HG03139 (cell line): ENCODE measurements around the gene ANKRD23.

Experiments used
- ATAC-seq: cut with Tn5 transposase; IDR thresholded peaks from one replicate; pipeline ENCODE4 v1.9.1; 2021; ENCODE audit not compliant: unreplicated experiment

Gene ANKRD23

DNA sequence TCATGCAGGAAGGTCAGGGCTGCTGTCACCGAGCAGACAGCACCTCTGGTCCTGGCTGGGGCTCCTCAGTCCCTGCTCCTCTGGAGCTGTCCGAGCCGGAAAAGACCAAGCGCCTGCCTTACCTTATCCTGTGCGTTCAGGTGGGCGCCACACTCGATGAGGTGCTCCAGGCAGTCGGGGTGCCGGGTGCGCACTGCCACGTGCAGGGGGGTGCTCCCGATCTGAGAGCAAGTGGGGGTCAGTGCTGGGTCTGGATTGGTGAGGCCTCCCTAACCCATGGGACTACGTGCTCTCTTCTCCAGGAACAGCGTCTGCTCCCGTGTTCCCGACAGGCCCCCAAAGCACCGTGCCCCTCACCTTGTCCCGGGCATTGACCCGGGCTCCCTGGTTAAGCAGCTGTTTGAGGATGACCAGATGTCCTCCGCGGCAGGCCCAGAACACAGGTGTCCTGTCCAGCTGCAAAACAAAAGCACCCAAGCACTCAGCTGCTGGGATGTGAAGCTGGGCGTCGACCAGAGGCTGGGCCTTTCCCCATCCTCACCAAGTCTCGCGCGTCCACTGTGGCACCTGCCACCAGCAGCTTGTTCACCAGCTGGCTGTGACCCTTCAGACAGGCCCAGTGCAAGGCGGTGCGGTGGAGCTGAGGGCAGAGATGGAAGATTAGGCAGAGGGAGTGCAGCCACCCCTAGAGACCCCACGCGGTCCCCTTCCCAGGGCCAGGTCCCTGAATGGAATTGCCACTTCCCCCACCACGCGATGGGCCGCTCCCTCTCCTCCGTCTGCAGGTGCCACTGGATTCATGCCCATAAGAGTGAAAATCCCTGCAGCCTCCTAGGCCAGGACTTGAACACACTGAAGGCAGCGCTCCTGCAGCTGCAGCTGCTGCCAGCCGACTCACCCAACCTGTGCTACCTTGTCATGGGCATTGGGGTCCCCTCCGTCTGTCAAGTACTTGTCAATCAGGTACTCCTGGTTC is 3.7 kb downstream of the ANKRD23 start:
- no peak for ATAC-seq

DNA sequence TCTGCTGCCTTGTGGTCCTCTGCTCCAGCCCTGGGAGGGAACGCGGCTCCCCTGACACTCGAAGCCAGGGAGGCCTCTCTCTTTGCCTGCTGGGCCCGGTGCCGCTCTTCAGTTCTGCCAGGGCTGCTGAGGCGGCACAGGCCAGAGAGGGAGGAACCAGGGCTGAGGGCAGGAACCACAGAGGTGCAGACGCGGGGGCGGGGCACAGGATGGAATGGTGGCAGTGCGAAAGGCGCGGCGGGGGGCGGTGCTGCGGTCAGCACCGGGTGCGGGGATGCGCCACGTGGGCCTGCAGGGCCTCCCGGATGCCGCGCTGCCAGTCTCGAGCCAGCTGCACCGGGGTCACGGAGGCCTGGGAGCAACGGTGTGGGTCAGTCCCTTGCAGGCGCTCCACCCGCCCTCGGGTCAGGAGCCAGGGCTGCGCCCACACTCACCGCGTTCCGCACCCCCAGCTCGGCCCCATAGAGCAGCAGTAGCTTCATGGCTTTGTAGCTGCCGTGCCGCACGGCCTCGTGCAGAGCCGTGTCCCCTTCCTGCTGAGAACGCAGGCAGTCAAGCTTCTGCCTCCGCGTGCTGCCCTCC is 4.4 kb downstream of the ANKRD23 start:
- no peak for ATAC-seq

DNA sequence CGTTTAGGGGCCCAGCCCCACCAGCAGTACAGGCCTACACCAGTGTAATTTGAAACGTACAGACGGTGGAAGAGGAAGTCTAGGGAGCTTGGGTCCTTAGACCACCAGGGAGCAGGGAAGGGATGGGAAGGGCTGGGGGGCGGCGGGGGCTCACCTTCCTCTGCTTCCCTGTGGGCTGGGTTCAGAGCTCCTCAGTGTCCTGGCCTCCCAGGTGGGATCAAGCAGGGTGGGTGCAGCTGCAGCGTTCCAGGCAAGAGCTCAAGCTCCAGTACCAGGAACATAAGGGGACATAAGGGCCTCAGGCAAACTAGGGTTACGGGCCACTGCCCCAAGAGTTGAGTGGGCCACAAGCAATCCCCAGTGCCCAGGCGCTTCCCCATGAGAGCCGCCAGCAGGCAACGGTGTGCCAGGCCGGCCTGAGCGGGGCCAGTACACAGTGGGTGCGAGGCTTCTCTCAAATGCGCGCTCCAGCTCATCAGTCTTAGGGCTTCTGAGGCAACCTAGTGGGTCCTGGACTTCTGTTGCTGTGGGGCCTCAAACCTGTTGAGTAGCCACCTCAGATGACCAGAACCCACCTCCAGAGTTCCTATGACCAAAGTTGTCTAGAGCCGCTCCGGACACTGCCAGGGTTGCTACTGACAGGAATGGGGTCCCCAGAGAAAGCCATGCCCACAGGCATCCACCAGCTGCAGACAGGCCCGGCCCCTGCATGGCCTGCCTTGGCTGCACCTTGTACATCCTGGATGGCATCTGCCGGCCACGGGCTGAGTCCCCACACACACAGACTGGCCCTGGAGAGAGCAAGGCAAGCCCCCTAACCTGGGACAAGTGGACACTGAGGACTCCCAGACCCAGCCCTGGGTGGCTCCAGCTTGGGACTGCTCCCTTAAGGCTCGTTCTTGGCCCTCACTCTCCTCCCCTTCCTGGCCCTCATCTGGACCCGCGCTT is 5.2 kb downstream of the ANKRD23 start:
- ATAC-seq = no peak

DNA sequence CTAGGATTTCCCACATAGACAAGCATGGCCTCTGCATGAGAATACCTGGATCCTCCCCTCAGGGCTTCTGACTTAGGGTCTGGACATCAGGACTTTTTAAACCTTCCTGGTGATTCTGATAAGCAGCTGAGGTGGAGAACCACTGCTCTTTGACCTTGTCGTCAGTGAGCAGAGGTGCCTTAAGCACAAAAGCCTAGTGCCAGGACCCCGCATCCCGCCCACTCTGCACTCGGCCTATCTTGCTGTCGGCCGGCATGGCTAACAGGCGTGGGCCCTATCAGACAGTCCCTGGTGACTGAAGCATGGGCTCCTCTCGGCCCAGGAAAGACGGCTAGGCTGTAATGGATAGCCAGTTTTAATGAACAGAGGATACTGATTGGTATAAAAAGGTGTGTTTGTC is 6.2 kb downstream of the ANKRD23 start:
- no peak for ATAC-seq

DNA sequence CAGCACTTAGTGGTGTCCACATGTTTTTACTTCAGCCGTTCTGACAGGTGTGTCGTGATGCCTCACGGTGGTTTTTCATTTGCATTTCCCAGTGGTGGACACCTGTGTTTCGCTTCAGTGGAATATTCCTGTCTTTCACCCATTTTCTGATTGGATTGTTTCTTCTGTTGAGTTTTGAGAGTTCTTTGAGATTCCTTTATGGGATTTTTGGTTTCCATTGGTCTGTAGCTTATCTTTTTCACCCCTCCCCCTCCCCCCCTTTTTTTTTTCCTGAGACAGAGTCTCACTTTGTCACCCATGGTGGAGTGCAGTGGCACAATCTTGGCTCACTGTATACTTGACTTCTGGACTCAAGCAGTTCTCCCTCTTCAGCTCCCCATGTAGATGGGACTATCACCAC is 8.0 kb downstream of the ANKRD23 start:
- no peak for ATAC-seq

DNA sequence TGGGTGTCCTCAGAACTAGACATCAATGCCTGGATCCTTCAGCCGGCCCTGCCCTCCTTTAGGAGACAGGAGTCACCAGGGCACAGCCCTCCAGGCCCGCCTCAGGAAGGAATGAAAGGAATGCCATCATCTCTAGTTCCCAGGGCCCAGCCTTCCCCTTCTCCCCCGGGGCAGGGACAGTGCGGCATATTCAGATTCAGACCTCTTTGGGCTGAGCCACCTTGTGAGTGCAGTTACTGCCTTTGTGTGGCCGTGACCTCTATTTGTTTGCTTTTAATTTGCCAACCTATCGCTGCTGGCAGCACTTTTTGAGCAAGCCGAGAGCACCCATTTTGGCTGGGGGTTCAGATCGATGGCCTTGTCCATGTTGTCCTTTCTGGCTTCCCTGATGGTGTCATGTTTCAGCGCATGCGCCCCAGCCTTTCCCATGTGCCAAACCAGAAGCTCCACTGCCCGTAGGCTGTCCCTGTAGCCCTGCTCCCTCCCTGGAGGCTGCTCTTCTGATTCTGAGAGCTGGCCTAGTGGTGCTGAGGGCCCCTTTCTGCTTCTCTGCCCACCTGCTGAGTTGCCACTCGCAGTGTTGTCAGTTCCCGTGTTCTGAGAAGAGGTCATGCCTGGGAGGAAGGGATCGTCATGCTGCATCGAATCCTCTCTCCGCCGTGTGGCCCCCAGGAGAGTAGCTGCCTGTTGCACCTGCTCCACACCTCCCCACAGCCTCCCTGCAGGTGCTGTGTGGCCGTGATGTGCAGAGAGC is 10.9 kb downstream of the ANKRD23 start:
- ATAC-seq = no peak

DNA sequence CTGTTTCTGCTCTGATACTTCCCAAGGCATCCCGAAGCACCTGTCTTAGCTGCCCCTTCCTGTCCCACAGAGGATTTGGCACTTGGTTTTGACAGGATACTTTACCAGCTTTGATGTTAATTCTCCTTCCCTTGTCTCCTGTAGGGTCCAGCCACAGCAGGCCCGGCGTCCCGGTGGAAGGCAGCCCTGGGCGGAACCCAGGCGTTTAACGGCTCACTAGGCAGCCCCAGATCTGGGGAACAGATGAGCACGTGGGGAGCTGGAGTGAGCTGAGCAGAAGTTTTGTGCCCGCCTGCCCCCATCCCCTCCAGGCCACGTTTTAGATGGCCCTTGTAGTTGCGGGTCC is 11.4 kb downstream of the ANKRD23 start:
- ATAC-seq = no peak

DNA sequence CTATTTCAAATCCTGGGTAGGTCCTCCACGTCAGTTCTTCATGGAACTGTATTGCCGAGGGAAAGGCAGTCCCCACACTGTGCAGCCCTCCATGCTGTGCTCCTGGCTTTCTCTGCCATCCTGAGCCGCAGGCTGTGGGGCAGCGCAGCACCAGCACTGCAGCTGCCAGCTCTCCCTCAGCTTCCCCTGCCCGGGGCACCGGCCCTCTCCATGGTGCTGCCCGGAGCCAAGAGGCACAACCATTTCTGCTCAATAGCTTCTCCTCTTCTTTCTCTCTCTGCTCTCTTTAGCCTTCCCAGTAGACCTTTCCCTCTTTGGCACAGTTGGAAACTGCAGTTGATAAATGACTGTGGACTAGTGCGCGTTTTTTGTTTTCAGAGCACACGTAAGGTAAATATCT is 12.1 kb downstream of the ANKRD23 start:
- no peak for ATAC-seq

DNA sequence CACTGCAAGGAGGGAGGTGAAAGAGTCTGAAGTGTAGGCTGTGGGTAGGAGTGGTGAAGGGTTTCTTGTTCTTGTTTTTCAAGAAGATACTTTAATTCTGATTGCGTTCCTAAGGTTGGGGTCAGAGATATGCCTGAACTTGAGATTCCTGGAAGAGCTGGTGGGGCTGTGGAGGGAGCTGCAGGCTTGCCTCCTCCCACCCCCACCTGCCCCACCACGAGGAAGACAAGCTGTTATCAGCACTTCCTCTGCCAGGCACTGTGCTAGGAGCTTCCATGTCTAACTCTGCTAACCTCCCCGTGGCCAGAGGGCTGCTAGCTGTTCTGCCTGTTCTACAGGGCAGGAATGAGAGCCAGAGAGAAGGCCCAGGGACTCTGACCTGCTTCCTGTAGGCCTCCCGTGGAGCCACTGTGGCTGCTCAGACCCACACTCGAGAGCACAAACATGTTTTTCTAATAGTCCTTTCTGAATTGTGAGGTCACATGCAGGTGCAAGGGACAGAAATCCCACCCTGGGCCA is 13.7 kb downstream of the ANKRD23 start:
- ATAC-seq = no peak

DNA sequence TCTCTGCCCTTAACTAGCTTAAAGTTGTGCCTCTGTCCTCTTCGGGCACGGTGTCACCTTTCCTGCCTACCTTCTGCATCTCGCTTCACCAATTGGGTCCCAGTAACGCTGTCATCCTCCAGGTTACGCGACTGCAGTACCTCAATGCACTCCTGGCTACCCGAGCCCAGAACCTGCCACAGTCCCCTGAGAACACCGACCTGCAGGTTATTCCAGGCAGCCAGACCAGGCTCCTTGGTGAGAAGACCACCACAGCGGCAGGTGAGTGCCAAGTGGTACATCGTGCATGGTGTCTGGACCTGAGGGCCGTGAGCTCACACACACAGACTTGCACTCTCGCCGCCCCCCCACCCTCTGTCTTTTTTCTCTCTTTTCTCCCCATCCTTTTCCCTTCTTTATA is 14.9 kb downstream of the ANKRD23 start:
- no peak for ATAC-seq

DNA sequence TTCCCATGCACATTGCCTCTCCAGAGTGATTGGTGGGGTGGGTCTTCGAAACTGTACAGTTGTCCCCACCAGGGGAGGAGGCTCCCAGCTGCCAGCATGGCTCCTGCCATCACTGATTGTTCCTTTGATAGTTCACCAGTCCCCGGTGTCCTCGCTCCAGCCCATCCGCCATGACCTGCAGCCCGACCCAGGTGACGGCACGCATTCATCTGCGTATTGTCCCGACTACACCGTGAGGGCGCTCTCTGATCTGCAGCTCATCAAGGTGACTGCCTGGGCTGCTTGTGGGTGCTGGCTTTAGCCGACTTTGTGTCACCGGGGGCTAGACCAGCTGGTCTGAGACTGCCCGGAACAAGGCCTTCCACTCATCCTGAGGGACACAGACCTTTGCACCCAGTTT is 15.4 kb downstream of the ANKRD23 start:
- ATAC-seq = no peak

DNA sequence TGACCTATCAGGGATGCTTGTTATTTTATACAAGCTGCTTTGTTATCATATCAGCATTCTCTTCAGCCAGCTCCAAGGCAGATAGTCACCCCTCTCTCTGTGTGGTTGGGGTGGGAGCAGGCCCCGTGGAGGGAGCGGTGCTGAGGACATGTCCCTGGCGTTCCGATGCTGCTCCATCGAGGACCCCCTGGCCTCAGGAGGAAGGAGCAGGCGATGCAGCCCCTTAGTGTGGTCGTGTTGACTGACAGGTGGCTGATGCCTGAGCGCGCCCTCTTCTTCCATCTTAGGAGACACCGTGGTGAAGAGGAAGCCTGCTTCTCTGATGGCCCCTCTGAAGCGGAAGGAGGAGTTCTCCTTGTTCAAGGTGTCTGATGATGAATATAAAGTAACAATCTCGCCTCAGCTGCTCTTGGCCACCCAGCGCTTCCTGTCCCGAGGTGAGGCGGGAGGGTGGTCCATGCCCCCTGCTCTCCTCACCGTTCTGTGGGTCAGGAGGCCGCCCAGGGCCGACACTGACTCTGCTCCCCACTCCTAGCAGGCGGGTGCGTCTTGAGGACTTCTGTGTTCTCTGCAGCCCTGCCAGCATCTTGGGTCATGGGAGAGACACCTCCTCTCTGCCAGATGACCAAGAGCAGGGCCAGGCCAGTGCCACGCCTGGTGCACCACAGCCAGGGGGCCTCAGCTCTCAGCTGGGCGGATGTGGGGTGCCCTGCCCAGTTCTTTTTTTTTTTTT is 17.1 kb downstream of the ANKRD23 start:
- ATAC-seq = no peak

DNA sequence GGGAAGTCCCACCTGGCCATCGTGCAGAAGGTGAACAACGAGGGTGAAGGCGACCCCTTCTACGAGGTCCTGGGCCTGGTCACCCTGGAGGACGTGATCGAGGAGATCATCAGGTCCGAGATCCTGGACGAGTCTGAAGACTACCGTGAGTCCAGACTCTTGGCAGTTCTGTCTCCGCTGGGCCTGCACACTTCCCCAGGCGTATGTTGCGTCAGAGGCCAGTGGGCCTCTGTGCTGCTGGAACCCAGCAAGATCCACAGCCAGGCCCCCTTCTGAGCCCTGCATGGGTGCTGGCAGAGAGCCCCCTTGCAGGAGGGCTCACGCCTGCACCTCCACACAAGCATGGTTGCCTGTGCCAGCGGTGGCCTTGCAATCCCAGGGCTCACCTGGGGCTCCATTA is 18.8 kb downstream of the ANKRD23 start:
- no peak for ATAC-seq

DNA sequence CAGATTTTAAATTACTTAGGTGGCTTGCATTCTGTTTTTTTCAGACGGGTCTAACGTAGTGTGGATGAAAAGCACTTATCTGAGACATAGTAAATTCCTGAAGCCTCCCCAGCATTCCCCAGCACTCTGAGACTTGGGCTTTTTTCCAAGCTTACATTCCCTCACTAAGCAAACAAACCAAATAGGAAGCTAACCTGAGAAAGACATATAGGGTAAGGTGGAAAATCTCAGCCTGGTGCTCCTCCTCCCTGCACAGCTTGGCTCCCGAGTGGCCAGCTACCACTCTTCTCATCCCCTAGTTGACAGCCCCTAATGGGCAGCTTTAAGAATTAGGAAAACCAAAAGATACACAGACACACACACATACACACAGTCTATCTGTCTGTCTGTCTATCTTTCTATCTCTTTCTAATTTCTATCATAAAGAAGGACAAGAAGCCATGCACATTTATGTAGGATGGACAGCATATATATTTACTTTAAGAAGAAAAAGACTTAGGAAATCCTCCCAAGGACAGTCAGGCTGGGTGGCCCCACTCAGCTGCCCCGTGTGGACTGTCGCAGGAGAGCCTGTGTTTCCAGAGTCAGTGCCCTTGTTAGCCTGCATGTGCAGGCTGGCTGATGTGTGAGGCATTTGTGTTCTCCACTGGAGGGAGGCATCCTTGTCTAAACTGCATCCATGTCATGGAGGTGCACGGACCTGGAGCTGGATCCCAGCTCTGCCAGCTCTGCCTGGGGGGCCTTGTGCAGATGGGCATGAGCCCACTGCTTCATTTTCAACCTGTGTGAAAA is 19.5 kb downstream of the ANKRD23 start:
- no peak for ATAC-seq

DNA sequence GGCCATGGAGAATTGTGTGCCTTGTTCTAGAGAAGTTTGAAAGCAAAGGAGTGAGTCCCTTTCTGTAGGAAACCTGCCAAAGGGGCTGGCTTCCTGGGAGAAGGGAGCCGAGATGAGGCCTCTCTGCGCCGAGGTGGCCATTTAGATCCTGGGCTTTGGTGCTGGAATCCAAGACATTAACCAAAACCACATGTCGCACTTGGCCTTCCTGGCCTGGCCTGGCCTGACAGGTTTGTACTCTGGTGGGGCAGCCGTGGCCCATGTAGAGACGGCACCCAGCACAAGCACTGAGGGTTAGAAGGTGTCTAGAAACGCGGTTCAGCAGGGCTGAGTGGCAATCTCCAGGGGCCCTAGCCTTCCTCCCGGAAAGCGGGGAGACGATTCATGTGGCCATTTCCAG is 20.6 kb downstream of the ANKRD23 start:
- ATAC-seq = no peak

DNA sequence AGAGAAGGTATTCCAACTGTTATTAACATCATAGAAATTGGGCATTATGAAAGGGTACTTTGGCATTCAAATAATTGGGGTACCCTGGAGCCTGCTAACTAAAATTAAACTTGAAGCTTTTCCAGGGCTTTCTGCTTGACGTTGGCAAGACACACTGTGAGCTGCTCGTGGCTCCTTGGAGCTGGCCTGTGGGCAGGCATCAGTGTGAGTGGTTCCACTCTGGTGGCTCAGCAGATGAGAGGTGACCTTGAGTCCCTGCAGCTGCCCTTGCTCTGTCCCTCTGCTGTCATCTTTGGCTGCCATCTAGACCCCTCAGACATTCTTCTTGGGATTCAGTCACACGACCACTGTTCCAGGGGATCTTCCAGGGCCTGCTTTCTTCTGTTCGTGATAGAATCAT is 21.0 kb downstream of the ANKRD23 start:
- ATAC-seq = no peak

DNA sequence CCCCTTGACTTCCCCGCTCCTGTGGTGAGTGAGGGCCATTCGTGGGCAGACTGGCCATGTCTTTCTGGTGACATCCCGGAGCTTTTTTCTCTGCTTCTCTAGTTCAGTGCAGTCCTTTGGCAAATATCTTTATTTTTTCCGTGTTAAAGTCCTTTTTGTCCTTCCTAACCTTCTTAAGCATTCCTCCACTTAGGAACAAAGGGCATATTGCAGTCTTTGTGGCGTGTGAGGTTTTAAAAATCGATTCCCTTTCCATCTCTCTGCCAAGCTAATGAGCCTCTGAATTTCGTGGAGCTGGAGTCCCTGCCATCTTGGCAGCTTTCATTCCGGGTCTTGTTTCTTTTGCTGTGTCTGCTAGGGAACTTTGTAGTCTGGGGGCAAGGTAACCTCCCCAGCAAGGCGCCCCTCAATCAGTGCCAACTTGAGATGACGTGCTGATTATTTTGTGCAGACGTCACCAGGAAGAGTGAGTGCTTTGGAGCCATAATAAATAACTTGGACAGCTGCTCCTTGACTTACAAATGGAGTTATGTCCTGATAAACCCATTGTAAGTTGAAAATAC is 22.6 kb downstream of the ANKRD23 start:
- no peak for ATAC-seq

DNA sequence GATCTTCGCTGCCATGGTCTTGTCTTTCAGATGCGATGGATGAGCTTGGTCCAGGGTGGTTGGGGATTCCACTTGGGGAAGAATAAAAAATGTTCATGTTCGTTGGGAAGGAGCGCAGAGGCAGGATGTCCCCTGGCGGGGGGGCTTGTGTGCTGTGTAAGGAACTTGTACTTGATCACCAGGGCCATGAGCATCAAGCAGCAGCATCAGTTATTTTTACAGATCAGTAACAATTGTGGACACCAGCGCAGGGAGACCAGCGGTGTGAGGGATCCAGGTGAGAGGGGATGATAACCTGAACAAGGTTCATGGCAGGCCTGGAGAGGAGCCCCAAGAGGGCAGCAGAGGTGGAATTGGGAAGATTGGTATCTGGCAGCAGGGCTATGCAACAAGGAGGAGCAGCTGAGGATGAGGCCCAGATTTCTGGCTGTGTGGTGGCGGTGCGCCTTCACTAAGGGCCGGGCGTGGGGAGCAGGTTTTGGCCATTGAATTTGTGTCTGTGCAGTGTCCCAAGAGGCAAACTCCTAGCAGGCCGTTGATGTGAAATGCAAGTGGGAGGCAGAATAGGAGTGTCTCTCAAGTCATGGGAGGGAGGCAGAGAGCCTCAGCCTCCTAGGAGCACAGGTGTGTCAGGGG is 23.8 kb downstream of the ANKRD23 start:
- ATAC-seq = no peak
